ENCODE measurements around the gene AGPAT3.
"Not testable (repeated sequence)": the region's sequence is repeated elsewhere in the genome, so short reads cannot be mapped to it uniquely, and the experiment has no call there.

AGPAT3 gene, protein sequence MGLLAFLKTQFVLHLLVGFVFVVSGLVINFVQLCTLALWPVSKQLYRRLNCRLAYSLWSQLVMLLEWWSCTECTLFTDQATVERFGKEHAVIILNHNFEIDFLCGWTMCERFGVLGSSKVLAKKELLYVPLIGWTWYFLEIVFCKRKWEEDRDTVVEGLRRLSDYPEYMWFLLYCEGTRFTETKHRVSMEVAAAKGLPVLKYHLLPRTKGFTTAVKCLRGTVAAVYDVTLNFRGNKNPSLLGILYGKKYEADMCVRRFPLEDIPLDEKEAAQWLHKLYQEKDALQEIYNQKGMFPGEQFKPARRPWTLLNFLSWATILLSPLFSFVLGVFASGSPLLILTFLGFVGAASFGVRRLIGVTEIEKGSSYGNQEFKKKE

DNA sequence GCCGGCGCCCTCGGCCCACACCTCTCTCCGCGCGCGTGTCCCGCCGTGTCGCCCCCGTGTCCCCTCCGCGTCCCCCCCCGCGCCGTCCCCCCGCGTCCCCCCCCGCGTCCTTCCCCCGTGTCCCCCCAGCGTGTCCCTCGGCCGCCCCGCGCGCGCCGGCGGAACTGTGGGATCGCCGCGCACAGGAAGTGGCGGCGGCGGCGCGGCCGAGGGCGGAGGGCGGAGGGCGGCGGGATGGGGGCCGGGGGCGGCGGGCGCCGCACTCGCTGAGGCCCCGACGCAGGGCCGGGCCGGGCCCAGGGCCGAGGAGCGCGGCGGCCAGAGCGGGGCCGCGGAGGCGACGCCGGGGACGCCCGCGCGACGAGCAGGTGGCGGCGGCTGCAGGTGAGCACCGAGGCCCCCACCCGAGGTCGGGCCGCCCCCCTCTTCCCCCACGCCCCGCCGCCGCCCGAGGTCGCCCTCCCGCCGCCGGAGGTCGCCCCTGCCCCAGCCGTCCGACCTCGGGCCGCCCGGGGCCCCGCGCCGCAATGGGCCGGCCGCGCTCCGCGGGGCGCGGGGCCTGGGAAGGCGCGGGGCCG, at the start of gene AGPAT3:
Gene AGPAT3, plus strand, starts transcription at position 262 of the 578 bp plus-strand sequence. CDS start 94,459 bp downstream, outside the sequence.
- peak in 1 of 2 experiments; percentile 24 for DNase-seq

DNA sequence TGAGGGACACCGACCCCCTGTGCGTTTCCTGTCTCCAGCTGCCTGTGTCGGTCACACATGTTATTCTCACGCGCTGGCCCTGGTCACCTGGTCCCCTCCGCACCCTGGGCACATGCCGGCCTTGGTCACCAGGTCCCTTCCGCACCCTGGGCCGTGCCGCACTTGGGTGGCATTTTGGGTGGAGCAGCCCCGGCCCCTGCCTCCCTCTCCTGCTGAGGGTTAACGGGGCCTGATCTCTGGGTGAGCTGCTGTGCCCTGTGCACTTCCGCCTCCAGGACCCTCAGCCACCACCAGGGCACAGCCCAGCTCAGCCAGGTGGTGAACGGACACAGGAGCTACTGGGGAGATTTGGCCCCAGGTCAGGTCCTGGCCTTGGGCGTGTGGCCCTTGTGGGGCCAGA, 49.0 kb upstream of the AGPAT3 start:
- DNase-seq: no peak

DNA sequence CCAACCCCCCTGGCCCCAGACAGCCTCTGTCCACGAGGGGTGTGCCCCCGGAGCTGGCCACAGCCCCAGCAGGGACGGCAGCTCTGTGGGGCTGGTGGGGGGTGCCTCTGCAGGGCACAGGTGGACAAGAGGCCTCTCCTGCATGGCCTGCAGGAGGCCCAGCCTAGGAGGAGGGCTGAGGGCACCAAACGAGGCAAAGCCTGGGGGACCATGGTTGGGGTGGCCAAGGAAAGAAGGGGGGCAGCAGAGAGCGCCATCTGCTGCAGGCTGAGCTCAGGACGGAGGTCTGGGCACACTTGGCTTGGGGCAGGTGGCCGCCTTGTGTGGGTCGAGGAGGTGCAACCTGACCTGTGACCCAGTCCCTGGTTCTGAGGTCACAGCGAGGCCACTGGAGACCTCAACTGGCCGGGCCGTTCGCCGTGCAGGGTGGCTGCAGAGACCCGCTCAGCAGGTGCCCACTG, 48.4 kb upstream of the AGPAT3 start:
- no peak for DNase-seq

DNA sequence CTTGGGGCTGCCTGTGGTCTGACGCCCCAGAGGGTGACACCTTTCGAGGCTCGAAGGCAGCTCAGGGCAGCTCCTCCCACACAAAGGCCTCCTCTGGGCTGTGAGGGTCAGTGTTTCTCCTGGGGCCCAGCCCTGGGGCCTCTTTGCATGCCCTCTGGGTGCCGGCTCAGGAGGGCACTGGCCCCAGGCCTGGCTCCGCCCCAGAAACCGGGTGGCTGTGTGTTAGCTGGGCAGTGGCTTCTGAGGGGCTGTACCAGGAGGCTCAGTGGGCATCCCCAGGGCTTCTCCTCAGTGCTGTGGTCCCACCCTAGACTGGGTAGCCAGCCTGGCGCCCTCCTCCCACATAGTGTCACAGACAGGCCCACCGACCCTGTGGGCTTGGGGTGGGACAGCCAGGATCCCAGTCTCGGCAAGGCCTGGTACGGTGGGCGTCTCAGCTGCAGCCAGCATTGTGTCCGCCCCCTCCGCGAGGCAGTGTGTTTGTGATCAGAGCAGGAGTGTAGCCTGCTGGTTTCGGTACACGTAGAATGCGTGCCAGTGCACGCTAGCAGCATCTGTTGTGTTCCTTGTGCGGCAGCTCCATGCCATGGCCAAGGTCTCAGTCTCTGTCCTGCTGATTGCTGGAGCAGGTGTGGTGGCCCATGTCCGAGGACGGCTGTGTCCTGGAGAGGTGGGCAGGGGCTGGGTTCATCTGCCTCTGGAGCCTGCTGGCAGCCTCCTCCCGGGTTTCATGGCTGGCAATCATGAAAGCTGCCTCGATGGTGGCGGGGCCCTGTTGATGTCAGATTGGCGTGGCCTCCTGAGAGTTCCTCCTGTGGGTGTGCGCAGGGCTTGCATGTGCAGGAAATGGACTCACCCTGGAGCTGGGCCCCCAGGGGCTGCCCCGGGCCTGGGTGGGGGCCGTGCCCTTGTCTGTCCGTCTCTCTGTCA, 47.6 kb upstream of the AGPAT3 start:
- DNase-seq: no peak

DNA sequence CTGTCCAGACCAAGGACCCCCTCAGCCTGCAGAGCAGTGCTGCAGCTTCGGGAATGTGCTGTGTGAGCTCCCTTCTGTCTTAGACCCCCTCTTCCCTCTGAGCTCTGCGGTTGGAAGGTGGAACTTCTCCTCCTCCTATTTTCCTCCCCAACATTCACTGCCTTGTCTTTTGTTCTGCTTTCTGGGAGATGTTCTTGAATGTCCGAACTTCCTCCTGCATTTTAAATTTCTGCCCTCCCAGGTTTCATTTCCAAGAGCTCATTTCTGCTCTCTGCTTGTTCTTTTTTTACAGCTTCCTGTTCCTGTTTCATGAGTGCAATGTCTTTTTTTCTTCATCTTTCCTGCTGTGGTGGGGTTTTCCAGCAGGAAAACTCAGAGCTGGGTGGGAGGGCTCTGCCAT, 46.3 kb upstream of the AGPAT3 start:
- DNase-seq: no peak

DNA sequence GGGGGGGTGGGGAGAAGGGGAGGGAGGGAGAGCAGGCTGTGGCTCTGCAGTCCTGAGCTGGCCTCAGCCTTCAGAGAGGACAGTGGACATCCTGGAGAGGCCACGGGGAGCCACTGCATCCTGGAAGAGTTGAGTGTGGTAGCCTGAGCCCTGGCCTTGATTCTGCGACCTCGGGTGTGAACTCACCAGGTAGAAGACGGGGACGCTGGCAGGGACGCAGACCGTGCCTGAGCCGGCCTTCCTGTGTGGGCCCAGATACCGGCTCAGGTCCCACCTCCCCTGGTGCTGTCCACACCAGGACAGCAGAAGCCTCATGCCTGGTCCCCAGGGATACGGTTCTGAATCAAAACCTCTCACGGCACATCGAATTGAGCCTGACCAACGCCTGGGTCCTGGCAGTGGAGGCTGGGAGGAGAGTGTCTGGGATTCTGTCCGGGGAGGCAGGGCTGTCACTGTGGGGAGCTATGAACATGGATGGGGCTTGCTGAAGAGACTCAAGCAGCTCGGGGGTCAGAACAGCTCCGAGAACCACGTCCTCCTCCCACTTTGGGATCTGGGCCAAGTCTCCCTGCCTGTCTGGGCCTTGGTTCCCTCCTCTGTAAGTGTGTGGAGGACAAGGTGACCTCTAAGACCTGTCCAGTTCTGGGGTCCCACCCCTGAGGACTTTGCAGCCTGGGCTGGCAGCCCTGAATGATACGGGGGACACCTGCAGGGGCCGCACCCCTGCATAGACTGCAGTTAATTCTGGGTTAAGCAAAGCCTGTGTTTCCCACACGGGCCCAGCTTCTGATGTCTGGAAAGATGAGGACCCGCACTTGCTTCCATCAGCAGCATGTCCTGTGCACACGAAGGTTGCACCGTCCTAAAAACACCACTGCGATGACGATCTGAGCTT, 45.3 kb upstream of the AGPAT3 start:
- no peak for DNase-seq

DNA sequence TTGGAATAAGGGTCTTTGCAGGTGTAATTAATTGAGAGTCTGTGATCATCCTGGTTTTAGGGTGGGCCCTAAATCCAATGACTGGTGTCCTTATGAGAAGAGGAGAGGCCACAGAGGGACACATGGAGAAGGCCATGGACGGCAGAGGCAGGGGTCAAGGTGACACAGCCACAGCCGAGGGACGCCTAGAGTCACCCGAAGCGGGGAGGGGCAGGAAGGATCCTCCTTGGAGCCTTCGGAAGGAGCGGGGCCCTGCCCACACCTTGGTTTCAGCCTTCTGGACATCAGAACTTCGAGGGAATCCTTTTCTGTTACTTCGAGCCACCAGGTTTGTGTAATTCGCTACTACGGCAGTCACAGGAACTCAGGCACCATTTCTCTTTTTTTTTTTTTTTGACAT, 44.6 kb upstream of the AGPAT3 start:
- DNase-seq: no peak

DNA sequence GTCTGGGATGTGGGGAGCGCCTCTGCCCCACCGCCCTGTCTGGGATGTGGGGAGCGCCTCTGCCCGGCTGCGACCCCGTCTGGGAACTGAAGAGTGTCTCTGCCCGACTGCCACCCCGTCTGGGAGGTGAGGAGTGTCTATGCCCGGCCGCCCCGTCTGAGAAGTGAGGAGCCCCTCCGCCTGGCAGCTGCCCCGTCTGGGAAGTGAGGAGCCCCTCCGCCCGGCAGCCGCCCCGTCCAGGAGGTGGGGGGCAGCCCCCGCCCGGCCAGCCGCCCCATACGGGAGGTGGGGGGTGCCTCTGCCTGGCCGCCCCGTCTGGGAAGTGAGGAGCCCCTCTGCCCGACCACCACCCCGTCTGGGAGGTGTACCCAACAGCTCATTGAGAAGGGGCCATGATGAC, 42.9 kb upstream of the AGPAT3 start:
- DNase-seq: not testable (repeated sequence)

DNA sequence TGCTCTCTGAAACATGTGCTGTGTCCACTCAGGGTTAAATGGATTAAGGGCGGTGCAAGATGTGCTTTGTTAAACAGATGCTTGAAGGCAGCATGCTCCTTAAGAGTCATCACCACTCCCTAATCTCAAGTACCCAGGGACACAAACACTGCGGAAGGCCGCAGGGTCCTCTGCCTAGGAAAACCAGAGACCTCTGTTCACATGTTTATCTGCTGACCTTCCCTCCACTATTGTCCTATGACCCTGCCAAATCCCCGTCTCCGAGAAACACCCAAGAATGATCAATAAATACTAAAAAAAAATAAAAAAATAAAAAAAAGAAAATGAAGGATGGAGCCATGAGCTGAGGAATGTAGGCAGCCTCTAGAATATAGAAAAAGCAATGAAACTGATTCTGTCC, 42.3 kb upstream of the AGPAT3 start:
- DNase-seq: not testable (repeated sequence)

DNA sequence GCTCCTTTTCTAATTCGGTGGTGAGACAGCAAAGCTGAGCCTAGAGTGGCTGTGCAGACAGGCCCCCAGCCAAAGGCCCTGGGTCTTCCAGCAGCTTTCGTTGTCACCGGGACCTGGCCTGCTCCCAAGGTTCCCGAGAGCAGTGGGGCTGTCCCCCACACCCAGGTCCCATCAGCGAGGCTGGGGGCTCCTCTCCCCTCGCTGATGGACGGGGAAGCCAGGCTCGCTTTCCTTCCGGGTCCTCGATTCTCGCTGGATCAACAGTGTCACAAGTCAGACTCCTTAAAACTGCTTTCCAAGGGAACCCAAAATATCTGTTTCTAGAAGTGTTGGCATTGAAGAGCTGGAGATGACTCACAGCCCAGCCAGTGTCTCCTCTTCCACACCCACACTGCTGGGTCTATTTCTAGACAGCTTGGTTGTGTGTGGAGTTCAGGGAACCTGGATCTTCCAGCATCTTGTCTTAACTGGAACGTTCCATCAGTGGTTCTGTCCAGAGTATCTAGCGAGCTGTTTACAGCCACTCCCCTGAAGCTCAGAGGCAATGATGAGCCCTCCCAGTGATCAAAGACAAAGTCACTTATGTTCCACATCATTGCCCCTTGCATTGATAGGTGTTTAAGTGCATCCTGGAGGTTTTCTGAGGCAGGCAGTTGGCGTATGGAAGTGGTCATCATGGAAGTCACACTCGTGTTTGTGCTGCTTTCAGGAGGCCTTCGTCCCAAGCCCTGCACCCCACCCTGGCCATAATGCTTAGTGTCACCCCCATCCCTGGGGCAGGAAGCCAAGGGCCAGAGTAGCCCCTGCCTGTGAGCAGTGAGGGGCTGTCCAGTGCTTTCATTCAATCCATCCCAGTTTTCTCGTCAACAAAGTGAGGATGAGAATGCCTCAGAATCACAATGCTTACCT, 40.4 kb upstream of the AGPAT3 start:
- DNase-seq: no peak

DNA sequence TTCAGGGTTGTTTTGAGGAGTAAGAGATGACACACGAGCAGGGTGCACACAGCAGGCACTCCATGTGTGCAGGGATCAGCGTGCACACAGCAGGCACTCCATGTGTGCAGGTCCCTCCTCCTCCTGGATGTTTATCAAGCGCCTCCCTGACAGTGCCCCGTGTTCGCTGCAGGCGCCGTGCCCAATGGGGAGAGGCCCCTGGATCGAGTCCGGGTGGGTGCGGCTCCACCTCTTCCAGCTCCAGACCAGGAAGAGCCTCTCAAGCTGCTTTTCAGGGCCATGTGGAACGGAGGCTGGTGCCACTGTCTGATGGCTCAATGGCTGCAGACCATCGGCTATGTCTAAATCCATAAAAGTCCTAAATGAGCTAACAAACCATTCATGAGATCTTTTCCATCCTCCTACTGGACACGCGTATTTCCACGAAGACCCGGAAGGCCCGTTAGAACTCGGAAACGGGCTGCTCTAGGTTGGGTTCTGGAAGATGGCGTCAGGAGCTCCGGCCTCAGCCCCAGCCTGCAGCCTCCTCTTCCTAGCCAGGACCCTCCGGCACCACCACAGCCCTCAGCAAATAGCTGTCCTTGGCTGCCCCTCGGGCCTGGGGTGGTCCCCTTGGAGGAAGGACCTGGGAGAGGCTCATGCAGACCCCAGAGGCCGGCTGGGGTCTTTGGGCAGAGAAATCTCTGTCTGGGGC, 39.6 kb upstream of the AGPAT3 start:
- no peak for DNase-seq

DNA sequence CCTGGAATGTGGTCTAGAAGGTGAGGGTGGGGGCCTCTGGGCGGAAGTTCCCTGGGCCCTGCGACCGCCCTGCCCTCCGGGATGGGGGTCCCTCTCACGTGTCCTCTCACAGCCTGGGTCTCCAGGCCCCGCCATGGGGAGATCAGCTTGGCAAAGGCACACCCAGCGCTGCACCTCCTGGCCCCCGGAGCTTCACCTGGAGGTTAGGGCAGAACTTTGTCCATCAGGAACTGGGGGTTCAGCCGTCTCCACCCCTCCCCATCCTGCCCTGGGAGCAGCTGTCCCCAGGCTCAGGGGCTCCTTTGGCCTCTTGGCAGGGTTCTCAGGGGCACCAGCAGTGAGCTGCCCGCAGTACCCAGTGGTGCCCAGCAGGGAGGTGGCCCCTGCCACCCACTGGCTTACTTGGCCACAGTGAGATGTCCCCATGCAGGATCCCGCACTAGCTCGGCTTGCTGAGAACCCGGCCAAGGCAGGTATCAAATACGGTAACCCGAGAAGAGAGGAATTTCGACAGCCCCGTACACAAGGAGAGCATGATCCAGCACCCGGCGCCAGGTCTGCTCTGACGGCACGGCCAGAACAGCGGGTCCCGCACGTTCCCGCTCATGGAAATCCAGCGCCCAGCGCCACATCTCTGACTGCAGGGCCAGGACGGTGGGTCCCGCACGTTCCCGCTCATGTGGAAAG, 38.9 kb upstream of the AGPAT3 start:
- no peak for DNase-seq

DNA sequence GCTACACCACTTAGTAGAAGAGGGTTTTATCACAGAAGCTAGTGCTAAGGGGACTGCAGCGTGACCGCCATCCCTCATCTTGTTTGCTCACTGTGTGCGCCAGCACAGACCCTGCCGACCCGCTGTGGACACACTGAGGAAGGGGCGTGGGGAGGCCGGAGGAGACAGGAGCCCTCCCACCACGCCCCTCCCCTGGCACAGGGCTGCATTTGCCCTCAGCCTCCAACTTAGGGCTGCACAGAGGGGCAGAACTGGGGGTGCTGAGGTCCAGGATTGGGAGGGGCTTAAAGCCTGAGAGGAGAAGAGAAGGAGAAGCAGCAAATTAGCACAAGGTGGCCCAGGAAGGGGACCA, 38.4 kb upstream of the AGPAT3 start:
- no peak for DNase-seq

DNA sequence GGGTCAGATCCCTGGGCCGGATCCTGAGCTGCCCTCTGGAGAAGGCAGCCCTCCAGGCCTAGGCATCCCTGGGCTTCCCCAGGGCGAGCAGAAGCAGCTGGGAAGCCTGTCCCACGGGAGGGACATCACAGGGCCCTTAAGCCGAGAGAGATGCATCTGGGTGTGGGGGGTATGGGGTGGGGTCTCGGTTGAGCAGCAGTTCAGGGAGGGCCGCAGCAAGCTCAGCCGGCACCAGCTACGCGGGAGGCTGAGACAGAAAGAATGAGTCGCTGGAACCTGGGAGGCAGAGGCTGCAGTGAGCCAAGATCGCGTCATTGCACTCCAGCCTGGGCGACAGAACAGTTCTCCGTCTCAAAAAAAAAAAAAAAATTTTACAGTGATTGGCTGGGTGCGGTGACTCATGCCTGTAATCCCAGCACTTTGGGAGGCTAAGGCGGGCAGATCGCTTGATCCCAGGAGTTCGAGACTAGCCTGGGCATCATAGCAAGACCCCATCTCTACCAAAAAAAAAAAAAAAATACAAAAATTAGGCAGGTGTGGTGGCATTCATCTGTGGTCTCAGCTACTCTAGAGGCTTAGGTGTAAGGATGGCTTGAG, 37.9 kb upstream of the AGPAT3 start:
- no peak for DNase-seq

DNA sequence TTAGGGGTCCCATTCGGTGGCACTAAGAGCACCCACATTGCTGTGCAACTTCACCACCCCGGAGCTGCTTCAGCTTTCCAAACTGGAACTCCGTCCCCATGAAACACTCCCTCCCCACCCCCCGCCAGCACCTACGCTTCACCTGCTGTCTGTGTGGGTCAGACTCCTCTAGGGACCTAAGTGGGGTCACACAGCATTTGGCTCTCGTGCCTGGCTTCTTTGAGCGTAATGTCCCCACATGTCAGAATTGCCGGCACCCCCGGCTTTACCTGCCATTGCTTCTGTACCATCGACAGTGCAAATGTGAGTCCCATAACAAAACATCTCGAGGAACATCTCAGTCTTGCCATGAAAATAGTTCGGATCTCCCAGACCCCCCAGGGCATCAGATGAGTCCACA, 35.9 kb upstream of the AGPAT3 start:
- DNase-seq: no peak

DNA sequence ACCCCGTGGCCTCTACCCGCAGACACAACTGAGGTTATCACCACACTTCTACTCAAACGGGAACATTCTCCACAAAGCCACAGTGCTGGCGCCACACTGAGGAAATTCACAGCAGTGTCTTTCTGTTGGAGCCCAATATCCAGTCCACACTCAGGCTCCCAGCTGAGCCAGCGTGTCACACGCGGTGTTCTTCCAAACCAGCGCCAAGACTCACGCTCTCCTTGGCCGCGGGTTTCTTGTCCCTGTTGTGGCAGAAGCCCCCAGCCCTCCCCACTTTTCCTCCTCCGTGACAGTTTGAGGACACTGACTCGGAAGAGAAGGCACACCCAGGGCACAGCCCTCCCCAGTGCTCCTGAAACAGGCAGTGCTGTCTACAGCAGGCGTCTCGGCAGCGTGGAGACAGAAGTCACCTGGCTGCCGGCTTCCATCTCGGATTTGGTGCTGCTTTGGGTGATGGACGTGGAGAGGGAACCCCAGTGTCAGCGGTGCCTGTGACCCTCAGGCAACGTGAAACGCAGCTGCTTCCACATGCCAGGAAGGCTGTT, 35.4 kb upstream of the AGPAT3 start:
- DNase-seq: no peak

DNA sequence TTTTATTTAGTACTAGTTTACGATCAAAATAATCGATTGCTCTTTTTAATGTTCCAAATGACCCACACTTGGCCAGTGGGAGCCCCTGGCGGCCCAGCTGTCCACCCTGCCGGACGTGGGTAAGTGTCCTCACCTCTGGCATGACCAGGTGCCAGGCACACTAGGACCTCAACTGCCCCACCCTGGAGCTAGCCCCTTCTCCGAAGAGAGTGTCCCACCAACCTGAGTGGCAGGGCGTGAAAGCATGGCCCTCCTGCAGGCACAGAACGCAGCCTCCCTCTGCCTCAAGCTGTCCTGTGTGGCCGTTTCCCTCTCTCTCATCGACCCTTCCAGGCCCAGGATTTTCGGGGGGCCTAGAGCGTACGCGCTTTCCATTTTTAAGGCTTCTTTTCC, 32.9 kb upstream of the AGPAT3 start:
- no peak for DNase-seq

DNA sequence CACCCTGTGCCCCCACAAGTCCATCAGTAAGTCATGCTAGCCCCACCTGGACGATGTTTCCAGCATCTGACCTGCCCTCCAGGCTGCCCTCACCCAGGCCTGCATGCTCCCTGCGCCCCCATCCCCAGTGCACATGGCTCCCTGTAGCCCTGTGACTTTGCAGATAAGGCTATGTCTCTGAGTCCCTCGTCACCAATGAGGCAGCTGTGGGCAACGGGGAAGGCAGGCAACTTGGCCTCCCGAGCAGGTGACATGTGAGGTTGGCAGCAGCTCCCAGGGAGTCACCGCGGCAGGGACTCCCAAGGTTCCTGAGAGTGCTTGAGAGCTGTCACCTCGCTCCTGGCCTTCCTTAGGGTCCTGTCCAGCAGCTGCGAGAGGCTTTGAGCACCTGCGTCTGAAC, 32.4 kb upstream of the AGPAT3 start:
- no peak for DNase-seq

DNA sequence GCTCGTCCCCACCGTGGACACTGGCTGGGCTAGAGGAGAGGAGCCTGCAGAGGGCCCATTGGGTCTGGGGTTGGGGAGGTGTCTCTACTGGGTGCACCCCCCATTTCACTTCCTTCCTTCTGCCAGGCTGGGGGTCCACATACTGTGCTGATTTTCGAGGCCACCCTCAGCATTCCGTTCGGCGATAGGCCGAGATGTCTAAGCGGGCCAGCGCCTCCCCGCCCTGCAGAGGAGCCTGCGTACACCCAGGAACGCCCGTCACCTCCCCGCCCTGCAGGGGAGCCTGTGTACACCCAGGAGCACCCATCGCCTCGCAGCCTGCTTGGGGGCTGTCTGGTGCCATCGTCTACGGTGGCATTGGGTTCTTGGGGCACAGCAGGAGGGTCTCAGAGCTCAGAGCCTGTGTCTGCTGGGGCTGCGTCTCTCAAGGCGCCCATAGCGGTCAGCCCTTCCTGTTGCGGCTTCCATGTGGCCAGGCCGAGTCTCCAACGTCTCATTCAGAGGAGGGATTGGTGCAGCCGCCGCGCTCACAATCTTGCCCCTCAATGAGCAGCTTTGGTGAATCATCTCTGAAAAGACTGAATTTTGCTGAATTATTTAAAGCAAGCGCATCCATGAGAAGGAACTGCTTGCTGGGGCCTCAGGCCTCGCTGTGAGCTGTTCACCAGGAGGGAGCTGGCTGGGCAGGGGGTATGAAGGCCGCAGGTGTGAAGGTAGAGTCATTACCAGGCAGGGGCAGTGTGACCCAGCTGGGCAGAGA, 30.7 kb upstream of the AGPAT3 start:
- no peak for DNase-seq
